WTC11 (cell line): ENCODE results near the gene MMP21. TPM values are rescaled to one million over a fixed set of nuclear protein-coding genes. Genes with fewer than 3 reads are reported as not detected.

Experiments
- ATAC-seq: fragments of 200-7000 bp; cut with Tn5 transposase; 2 replicates; pipeline ENCODE4 v1.10.0; 2021; ENCODE audit warnings: mild to moderate bottlenecking, moderate library complexity
- CTCF ChIA-PET: fragments of 300-600 bp; sonication (Branson Sonifier 250); formaldehyde crosslinking; loops from one replicate; lab custom pipeline; 2021; ENCODE audit warnings: antibody characterized with exemption; lab: Charles Lee
- POLR2A ChIA-PET: fragments of 350-600 bp; sonication (Branson Sonifier 250); formaldehyde crosslinking; loops from one replicate; lab custom pipeline; 2021; ENCODE audit warnings: antibody characterized with exemption; lab: Charles Lee
- DNase-seq: peaks from one replicate; pipeline ENCODE4 v3.0.0; 2021; ENCODE audit warnings: low spot score
- H3K27ac Mint-ChIP-seq: 2 replicates; pipeline ENCODE4 v1.8.0; 2021; ENCODE audit warnings: mixed read lengths
- H3K27me3 Mint-ChIP-seq: 2 replicates; pipeline ENCODE4 v1.8.0; 2021; ENCODE audit warnings: low read depth, mild to moderate bottlenecking, moderate library complexity, mixed read lengths
- H3K36me3 Mint-ChIP-seq: 2 replicates; pipeline ENCODE4 v1.8.0; 2021; ENCODE audit warnings: mixed read lengths
- H3K4me1 Mint-ChIP-seq: 2 replicates; pipeline ENCODE4 v1.8.0; 2022; ENCODE audit warnings: mixed read lengths
- H3K4me3 Mint-ChIP-seq: 2 replicates; pipeline ENCODE4 v1.8.0; 2021; ENCODE audit warnings: mild to moderate bottlenecking, moderate library complexity, mixed read lengths
- H3K9me3 Mint-ChIP-seq: 2 replicates; pipeline ENCODE4 v1.8.0; 2021; ENCODE audit warnings: mixed read lengths
- ATF2 ChIP-seq: sonication (generic); formaldehyde crosslinking; IDR thresholded peaks from 2 replicates; pipeline ENCODE4 v1.8.1; 2022; ENCODE audit warnings: low read depth, missing genetic modification reagents, borderline replicate concordance
- FOXP1 ChIP-seq: sonication (generic); formaldehyde crosslinking; IDR thresholded peaks from 2 replicates; pipeline ENCODE4 v1.8.0; 2022; ENCODE audit warnings: missing genetic modification reagents, mild to moderate bottlenecking, moderate library complexity, borderline replicate concordance
- GTF2I ChIP-seq: fragments of 250-450 bp; sonication (Bioruptor Pico); conservative IDR thresholded peaks from 2 replicates; pipeline ENCODE4 v1.4.0; 2021; ENCODE audit warnings: mild to moderate bottlenecking
- MAX ChIP-seq: sonication (generic); formaldehyde crosslinking; IDR thresholded peaks from 2 replicates; pipeline ENCODE4 v1.8.0; 2022; ENCODE audit warnings: mild to moderate bottlenecking, missing genetic modification reagents
- MYBL2 ChIP-seq: sonication (generic); formaldehyde crosslinking; IDR thresholded peaks from 2 replicates; pipeline ENCODE4 v1.8.1; 2023; ENCODE audit warnings: mild to moderate bottlenecking, moderate library complexity, missing genetic modification reagents
- NFYB ChIP-seq: sonication (generic); formaldehyde crosslinking; conservative IDR thresholded peaks from 2 replicates; pipeline ENCODE4 v1.8.0; 2022; ENCODE audit warnings: low read depth, missing genetic modification reagents
- PRDM15 ChIP-seq: sonication (generic); formaldehyde crosslinking; IDR thresholded peaks from 2 replicates; pipeline ENCODE4 v1.8.0; 2022; ENCODE audit warnings: missing genetic modification reagents
- SP1 ChIP-seq: sonication (generic); formaldehyde crosslinking; conservative IDR thresholded peaks from 2 replicates; pipeline ENCODE4 v1.8.1; 2022; ENCODE audit warnings: missing genetic modification reagents
- USF2 ChIP-seq: sonication (generic); formaldehyde crosslinking; IDR thresholded peaks from 2 replicates; pipeline ENCODE4 v1.8.1; 2023; ENCODE audit warnings: mild to moderate bottlenecking, missing genetic modification reagents, moderate library complexity
- ZMAT4 ChIP-seq: fragments of 250-450 bp; sonication (Bioruptor Pico); IDR thresholded peaks from 2 replicates; pipeline ENCODE4 v1.9.0; 2021; ENCODE audit warnings: mild to moderate bottlenecking
- ZNF219 ChIP-seq: sonication (generic); formaldehyde crosslinking; IDR thresholded peaks from 2 replicates; pipeline ENCODE4 v1.8.0; 2023; ENCODE audit warnings: missing genetic modification reagents, mild to moderate bottlenecking, borderline replicate concordance
- ZNF281 ChIP-seq: sonication (generic); formaldehyde crosslinking; IDR thresholded peaks from 2 replicates; pipeline ENCODE4 v1.8.0; 2023; ENCODE audit warnings: mild to moderate bottlenecking, missing genetic modification reagents
- ZNF425 ChIP-seq: fragments of 250-450 bp; sonication (Bioruptor Pico); conservative IDR thresholded peaks from 2 replicates; pipeline ENCODE4 v1.9.0; 2021; ENCODE audit warnings: mild to moderate bottlenecking
- ZNF532 ChIP-seq: fragments of 250-450 bp; sonication (Bioruptor Pico); IDR thresholded peaks from 2 replicates; pipeline ENCODE4 v1.9.0; 2021; ENCODE audit warnings: mild to moderate bottlenecking, borderline replicate concordance
- total RNA-seq: library from RNA; stranded (reverse); gene quantifications from 3 replicates; pipeline ENCODE4 v1.2.3, GENCODE V29; 2021

The MMP21 gene
- total RNA-seq, 1 experiment from 2014 or later, result not detected

GRCh38 chr10:125781374-125781773 is 5.8 kb upstream of the MMP21 start:
- no peak for TF ChIP-seq USF2
- TF ChIP-seq ZMAT4 (CRISPR knock-in tag), result no peak
- TF ChIP-seq ZNF219 (CRISPR knock-in tag), result no peak
- no peak for TF ChIP-seq ATF2 (CRISPR knock-in tag)
- TF ChIP-seq PRDM15, result no peak
- no peak for TF ChIP-seq ZNF281 (CRISPR knock-in tag)
- TF ChIP-seq SP1, result no peak
- TF ChIP-seq FOXP1 (CRISPR knock-in tag), result no peak
- TF ChIP-seq NFYB (CRISPR knock-in tag), result no peak

GRCh38 chr10:125779403-125780327 is 4.0 kb upstream of the MMP21 start:
- no peak overlapping the region for H3K27ac Mint-ChIP-seq
- H3K4me3 Mint-ChIP-seq, result no peak overlapping the region
- ChIA-PET CTCF (no interaction called here), POLR2A (no interaction called here)
- H3K36me3 Mint-ChIP-seq, result no peaks in the 10 kb centered on the region
- ATAC-seq (no peak), DNase-seq (no peak)
- peaks cover 18% of the 10 kb centered on the region for H3K9me3 Mint-ChIP-seq
- no peaks in the 10 kb centered on the region for H3K4me1 Mint-ChIP-seq
- H3K27me3 Mint-ChIP-seq, result peaks cover 2% of the 10 kb centered on the region; the same call in 1 of the 2 replicates
- TF ChIP-seq MYBL2 (CRISPR knock-in tag) (no peak), GTF2I (CRISPR knock-in tag) (no peak), ZNF425 (CRISPR knock-in tag) (no peak), MAX (CRISPR knock-in tag) (no peak), ZNF532 (CRISPR knock-in tag) (no peak)

More at GRCh38 chr10:125781374-125781773, 5.8 kb upstream of the MMP21 start:
- Mint-ChIP-seq H3K4me1 (no peaks in the 10 kb centered on the region), H3K27me3 (0 out of 2 replicates have a peak, but pooled peaks cover 2% of the 10 kb centered on the region), H3K36me3 (no peaks in the 10 kb centered on the region), H3K9me3 (peaks cover 18% of the 10 kb centered on the region), H3K27ac (no peak overlapping the region), H3K4me3 (no peak overlapping the region)
- ChIA-PET CTCF (no interaction called here), POLR2A (no interaction called here)
- ATAC-seq (no peak), DNase-seq (no peak)
